Measurements from ENCODE around the gene PTPN4.

The PTPN4 gene, protein sequence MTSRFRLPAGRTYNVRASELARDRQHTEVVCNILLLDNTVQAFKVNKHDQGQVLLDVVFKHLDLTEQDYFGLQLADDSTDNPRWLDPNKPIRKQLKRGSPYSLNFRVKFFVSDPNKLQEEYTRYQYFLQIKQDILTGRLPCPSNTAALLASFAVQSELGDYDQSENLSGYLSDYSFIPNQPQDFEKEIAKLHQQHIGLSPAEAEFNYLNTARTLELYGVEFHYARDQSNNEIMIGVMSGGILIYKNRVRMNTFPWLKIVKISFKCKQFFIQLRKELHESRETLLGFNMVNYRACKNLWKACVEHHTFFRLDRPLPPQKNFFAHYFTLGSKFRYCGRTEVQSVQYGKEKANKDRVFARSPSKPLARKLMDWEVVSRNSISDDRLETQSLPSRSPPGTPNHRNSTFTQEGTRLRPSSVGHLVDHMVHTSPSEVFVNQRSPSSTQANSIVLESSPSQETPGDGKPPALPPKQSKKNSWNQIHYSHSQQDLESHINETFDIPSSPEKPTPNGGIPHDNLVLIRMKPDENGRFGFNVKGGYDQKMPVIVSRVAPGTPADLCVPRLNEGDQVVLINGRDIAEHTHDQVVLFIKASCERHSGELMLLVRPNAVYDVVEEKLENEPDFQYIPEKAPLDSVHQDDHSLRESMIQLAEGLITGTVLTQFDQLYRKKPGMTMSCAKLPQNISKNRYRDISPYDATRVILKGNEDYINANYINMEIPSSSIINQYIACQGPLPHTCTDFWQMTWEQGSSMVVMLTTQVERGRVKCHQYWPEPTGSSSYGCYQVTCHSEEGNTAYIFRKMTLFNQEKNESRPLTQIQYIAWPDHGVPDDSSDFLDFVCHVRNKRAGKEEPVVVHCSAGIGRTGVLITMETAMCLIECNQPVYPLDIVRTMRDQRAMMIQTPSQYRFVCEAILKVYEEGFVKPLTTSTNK

DNA sequence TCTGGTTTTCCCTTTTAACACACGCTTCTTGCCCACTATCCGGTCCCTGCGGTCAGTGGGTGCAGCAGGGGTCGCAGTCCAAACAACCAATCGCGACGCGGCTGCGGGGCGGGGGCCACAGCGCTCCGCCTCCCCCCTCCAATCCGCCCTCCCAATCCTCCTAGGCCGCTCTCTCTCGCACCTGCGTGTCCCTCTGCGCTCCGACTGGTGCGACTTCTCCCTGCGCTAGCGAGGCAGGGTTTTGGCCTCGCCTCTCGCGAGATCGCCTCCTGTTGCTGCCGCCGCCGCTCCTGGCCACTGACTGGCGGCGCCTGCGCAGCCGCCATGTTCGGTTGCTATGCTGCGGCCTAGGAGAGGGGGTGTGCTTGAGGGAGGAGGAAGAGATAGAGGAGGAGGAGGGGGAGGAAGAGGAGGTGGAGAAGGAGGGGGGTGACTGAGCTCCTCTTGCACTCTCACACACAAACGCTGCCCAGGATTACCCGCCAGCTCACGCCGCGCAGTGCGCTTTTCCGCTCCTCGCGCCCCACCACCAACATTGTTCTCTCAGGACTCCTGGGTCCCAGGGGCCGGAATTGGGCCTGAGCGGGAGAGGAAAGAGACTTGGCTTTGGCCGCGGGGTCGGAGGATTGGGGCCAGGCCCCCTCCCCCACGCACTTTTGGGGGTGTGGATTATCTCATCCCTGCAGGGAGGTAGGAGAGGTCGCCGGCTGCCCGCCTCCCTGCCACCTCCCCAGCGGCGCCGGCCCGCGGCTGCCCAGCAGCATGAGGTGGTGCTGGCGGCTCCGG lies at the start of gene PTPN4:
Gene PTPN4, plus strand, starts transcription at position 472 of the 786 bp plus-strand sequence. CDS start 49,932 bp downstream, outside the sequence.
- DNase-seq = peak; percentile 97

DNA sequence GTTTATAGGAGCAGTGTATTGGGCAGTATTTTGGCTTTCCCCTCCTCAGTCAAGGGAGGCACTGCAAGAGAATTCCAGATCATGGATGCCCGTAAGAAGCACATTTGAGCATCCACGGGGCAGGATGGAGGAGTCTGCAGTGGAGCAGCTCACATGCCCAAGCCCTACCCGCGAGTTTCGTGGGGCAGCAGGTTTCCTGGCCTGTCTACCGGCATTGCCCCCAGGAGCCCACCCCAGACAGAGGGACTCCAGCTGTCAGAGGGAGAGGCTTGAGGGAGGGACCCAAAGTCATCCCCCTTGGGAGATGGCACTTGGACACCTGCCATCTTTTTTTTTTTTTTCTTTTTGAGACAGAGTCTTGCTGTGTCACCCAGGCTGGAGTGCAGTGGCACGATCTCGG lies 49.4 kb upstream of the PTPN4 start:
- DNase-seq = no peak

DNA sequence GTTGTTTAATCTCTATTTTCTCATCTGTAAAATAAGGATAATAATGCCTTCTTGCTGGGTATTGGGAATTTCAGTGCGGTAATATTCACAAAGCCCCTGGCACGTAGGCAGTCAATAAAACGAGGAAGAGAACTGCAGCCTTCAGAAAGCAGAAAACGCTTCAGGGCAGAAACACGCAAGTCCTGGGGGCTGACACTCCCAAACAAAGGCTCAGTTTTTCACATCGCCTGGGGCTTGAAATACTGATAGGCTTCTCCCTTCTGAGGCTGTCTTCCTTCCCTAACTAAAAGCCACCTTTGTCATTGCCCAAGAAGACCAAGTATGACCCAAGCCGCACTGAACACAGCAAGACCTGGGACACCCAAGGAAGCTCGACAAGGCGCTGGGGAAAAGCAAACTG lies 48.4 kb upstream of the PTPN4 start:
- no peak for DNase-seq

DNA sequence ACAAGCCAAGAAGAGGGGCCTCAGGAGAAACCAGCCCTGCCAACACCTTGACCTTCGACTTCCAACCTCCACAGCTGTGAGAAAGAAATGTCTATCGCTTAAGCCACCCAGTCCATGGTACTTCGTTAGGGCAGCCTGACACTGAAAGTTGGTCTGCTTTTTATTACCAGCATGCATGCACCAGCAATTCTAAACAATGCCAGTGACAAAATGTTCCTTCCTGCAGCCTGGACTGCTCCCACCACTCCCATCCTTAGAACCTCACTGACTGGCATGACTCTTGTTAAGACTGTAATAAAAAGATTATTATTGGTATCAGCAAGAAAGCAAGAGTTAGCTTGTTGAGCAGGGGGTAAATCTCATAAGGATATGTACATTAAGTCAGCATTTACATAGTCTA lies 47.2 kb upstream of the PTPN4 start:
- no peak for DNase-seq

DNA sequence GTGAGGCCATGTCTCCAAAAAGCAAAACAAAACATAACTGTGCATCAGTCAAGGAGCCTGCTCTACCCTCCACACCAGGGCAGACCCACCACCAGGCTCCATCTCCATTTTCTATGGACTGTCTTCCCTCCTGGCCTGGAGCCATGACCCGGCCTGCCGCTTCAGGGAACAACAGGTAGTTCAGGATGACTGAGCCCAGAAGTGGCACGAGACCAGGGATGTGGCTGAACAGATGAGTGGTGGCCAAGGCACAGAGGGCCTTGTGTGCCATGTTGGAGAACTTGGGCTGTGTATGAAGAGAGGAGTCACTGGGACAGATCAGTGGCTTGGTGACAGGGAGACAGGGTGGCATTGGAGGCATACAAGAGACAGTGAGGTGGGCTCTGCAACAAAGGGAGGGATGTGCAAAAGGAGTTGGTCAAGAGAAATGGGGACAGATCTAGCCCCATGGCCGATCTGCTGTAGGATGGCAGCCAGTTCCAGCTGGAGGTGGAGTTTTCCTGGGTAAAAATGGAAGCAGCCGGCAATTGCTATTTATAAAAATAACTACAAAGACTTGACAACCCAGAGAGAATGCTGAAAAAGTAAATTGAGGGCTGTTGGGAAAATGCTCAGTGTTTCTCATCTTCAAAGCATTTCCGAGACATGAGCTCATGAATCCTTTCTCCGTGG lies 45.8 kb upstream of the PTPN4 start:
- DNase-seq = no peak

DNA sequence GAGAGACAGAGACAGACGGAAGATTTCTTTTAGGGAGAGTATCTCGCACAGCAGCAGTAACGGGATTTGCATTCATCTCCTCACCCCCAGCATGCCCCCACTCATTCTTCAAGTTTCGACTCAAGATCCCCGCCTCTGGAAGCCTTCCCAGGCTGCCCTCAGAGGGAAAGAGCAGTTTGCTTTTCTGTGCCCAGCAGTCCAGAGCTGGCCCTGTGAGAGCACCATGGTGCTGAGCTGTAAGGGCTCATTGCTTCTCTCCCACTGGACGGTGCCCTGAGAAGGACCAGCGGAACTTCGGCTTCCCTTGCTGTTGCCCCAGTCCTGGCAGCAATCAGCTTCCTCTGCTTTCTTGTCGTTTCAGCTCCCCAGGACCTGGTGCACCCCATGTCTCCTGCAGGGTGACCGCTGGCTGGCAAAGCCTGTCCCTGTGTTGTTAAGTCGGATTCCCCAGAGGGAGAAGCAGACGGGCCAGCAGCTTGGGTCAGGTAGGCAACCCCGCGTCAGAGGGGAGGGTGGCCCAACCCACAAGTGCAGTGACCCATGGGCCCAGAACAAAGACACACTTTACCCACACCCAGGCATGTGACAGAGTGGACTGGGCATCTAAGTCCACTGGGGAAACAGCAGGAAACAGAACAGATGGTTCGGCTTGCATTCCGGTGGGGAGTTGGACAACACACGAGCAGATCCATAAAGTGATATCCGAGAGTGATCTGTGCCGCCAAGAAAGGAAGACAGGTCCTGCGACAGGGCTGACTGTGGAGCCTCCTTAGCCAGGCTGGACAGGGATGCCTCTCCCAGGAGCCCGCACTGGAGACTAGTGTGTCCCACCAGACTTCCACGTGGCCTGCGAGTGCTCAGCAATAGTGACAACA lies 44.1 kb upstream of the PTPN4 start:
- no peak for DNase-seq

DNA sequence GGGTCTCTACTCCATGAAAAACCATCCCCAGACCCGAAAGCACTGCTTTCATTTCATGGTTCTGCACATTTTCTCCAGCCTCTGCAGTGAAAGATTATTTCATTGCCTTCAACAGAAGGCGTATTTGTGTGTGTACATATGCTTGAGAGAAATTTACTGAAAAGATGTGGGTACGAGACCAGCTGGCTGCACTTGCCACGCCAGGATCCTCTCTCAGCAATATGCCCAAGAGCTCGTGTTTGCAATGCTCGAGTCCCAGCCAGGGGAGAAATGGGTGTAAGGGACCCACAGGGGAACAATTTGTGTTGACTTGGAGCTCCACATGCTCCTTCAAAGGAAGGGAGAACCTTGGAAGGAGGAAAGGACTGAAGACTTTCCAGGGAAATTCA lies 43.4 kb upstream of the PTPN4 start:
- DNase-seq = no peak

DNA sequence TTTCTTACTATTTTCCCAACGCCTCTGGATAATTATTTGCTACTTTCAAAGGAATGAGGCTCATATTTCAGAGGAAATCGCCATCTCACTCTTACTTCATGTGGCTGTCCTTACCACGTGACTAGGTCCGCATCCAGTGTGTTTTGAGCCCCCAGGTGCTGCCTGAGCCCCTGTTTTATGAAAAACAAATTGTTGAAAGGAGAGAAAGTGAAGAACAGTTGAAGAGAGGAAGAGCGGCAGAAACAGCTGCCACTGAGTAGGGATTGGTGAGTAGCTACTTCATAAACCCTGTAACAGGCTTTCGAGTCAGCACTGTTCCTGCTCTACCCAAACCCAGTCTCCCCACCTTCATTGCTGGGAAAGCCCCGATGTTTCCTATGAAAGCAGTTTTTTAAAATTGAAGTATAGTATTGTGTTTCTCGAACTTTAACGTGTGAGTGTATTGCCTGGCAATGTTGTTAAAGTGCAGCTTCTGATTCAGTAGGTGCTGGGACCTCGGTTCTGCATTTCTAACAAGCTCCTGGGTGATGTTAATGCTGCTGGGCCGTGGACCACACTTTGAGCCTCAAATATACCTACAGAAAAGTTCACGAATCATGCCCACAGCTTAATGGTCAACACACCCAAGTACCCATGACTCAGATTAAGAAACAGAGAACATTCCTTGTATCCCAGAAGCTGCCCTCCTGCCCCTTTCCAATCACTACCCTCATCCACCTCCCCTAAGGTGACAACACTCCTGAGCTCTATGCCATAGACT lies 41.0 kb upstream of the PTPN4 start:
- DNase-seq = no peak

DNA sequence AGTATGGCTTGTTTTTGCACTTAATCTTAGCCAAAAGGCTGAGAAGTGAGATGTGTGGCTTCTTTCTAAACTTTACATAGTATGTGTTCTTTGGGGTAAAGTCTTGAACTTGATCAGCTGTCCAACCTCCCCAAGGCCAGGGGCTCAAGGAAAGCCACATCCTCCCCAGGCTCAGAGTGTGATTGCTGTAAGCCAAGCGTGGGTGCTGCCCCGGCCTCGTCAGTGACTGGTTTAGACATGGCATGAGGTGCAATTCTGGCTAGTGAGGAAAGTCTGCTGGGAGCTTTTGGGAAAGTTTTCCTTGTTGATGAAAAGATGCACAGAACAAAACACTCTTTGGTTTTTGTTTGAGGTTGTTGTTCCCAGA lies 40.5 kb upstream of the PTPN4 start:
- no peak for DNase-seq

DNA sequence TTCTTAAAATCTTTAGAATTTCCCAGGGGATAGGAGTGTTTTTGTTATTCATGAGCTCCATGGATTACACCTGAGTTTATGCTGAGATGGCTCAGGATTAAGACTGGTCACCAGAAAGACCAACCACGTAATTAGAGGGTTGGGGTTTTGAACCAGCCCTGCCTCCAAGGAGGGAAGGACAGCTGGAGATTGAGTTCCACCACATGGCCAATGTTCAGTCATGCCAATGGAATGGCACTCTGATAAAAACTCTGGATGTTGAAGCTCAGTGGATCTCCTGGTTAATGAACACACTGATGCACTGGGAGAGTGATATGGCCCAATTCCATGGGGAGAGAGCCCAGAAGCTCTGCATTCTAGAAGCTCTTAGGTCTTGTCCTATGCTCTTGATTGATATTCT lies 38.7 kb upstream of the PTPN4 start:
- no peak for DNase-seq

DNA sequence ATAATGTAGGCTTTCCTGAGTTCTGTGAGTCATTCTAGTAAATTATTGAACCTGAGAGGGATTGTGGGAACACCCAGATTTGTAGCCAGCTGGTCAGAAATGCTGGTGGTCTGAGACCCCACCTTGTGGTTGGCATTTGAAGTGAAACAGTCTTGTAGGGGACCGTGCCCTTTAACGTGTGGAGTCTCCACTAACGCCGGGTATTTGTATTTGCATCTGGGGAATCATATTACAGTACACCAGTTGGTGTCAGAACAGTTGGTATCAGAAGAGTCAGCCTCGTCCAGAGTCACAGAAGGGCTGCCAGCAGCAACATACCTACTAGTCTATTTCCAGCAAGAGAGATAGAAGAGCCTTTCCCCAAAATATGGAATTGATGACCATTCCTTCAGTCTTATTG lies 38.3 kb upstream of the PTPN4 start:
- no peak for DNase-seq

DNA sequence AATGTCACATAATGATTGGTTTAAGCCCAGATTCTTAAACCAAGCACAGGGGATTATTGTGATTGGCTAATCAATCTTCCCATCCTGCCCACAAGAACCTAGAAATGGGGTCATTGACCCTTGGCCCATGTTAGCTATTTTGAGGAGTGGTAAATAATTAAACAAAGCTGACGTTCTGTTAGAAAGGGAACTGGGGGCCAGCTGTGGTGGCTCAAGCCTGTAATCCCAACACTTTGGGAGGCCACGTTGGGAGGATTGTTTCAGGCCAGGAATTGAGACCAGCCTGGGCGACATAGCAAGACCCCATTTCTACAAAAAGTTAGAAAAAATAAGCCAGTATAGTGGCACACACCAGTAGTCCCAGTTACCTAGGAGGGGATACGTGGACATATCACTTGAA lies 37.8 kb upstream of the PTPN4 start:
- no peak for DNase-seq

DNA sequence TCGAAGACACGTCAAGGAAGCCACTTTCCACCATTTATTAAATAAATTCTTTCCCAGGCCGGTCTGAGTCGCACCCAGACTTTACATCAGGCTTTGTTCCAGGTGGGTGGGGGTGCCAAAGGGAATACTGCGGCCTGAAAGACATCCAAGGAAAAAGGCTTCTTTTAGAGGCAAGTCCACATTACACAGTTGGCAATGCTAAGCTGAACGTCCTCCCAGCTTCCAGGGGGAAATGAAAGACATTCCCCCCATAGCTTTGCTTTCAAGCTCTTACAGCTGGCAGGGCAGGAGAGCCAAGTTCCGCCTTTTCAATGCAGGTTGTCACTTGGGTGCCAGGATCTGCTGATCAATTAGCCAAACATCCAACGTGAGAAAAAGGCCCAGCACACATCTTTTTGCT lies 36.5 kb upstream of the PTPN4 start:
- no peak for DNase-seq

DNA sequence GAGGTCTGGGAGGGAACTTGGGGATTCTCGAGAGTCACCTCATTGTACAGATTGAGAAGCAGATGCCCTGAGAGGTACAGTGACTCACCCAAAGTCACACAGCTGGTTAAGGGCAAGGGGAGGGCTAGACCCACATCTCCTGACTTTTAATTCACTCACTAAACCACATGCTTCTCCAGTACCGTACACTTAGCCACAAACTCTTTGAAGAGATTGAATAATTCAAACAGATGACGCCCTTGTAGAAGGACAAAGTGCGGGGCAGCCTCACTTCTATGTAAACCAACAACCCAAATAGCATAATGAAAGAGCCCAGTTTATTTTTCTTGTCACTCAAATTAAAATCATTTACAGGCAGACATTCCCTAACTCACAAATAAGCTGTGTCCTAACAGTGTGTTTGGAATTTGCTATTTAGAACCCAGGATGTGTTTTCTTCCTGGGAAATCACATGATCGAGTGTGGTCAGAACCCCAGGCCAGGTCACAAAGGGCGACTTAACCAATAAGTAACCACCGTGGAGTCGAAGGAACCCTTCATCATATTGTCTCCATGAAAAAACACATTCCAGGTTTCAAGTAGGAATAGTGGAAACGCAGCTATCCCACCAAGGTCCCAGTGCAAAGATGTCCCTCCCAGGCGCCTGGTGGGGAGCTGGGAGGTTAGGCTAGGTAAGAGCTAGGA lies 35.8 kb upstream of the PTPN4 start:
- no peak for DNase-seq

DNA sequence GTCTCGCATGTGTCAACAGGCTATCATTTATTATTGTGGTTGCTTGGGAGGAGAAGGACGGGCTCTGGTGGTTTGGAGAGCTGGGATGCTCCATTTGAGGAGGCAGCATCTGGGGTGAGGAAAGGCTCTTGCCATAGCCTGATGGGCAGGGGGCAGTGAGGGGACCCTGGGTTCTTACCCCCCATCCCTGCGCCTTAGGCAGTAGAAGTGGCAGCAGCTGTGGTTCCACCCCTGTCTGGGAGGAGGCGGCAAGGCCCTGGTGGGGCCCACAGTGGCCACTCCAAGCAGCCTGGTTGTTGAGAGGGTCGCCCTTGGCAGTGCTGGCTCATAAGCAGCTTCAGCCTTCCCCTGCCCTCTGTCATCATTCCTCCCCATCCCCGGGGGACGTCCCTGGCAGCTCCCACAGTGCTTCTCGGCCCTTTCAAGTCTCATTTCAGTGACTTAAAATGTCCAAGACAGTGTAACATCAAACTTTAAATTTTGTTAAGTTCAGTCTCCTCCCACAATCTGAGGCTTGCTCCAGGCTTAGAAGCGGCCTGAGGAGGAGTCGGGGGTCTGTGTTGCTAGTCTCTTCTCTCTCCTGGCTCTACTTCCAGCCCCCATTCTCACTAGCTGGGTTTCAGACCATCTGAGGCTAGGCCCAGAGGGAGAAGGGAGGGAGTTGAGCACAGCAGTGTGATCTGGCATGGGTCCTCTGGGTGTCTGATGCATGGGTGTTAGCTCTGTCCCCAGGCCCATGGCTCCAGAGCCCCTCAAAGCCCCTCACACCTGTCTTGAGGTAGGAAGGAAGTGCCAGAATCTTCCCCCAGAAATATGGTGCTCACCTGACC lies 34.9 kb upstream of the PTPN4 start:
- DNase-seq = no peak

DNA sequence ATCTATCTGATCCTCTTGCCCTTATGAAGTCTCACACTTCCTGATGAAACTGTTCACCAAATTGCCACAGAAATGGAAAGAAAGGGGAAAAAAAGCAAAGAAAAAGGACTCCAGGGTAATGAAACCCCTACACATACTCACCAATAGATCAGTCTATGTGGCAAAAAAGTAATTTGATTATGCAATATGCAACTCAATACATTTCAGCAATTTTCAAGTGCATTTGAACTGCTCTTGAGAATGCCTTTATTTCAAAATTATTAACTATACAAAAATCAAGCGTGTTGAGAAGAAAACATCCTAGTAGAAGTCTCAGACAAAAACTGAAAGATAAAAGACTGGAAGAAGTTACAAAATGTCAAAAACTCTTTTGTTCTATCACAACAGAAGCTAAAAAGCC lies 32.2 kb upstream of the PTPN4 start:
- no peak for DNase-seq

DNA sequence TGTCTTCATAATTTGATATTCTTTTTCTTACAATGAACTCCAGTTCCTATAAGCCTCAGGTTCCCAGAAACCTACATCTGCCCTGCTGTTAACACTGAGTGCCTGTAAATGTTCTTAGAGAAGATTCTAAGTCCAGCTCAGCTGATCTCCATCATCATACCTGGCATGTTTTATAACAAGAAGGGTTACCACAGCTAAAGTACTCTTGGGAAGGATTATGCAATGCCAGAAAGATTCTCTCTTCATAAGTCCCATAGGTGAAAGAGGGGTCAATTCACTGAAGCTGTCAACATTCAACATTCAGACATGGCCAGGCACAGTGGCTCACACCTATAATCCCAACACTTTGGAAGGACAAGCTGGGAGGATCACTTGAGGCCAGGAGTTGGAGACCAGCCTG lies 31.3 kb upstream of the PTPN4 start:
- no peak for DNase-seq

DNA sequence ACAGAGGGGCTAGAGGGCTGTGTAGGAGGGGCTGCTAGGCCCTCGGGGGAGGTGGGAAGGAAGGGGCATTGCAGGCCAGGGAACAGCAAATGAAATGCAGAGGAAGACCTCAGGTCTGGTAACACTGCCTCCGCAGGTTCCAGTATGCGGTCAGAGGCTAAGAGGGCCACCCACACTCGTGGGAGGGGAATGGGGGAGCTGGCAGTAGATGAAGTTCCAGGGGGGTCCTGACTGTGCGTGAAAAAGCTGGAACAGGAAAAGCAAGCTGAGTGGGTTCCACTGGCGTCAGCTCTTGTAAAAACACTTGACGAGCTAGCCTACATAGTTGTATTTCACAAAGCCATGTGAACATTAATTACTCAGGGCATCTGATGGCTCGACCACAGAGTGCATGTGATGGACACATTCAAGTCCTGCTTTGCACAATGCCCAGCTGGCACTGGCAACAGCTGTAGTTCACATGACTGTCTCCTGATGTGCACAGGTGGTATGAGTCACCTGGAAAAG lies 29.0 kb upstream of the PTPN4 start:
- no peak for DNase-seq

DNA sequence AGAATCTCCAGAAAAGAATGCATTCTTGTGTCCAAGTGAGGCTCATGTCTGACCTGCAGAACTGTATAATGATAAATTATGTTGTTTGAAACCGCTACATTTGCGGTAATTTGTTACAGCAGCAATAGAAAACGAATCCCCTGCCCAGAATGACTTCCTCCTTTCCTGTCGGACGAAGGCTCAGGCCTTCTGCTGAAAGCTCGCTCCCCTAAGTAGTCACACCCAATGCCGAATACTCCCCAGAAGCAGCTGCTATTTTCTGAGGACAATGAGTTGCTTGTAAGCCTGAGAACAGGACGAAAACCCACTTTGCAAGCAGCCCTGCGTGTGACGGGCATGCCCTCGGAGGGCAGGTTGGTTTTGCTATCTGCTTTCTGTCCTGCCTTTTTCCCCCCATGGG lies 27.7 kb upstream of the PTPN4 start:
- no peak for DNase-seq
